Type B pancreatic cell (in vitro differentiated cells): ENCODE results near the gene STAT3. TPM values are rescaled to one million over a fixed set of nuclear protein-coding genes. Genes with fewer than 3 reads are reported as not detected.

Source experiments
- DNase-seq: peaks from one replicate; pipeline ENCODE4 v3.0.0; 2021; ENCODE audit warnings: mixed read lengths; ENCODE audit not compliant: unreplicated experiment; ENCODE audit errors: extremely low spot score
- H3K27ac Mint-ChIP-seq: 2 replicates; pipeline ENCODE4 v1.8.0; 2021; ENCODE audit warnings: mild to moderate bottlenecking, mixed read lengths
- H3K27me3 Mint-ChIP-seq: 2 replicates; pipeline ENCODE4 v1.8.0; 2021; ENCODE audit warnings: mixed read lengths
- H3K36me3 Mint-ChIP-seq: 2 replicates; pipeline ENCODE4 v1.8.0; 2021; ENCODE audit warnings: mixed read lengths
- H3K4me1 Mint-ChIP-seq: one replicate; pipeline ENCODE4 v1.8.0; 2021; ENCODE audit warnings: mixed read lengths; ENCODE audit not compliant: unreplicated experiment
- H3K4me3 Mint-ChIP-seq: 2 replicates; pipeline ENCODE4 v1.8.0; 2021; ENCODE audit warnings: mild to moderate bottlenecking, mixed read lengths
- H3K9me3 Mint-ChIP-seq: 2 replicates; pipeline ENCODE4 v1.8.0; 2021; ENCODE audit warnings: mixed read lengths
- total RNA-seq: library from RNA; stranded (reverse); gene quantifications from 2 replicates; pipeline ENCODE4 v1.2.1, GENCODE V29; 2021; ENCODE audit warnings: low replicate concordance
- TF ChIP-seq, protein P1 (sequence below): fragments of 200-600 bp; sonication (generic); conservative IDR thresholded peaks from 2 replicates; pipeline ENCODE4 v1.5.0; 2021; ENCODE audit warnings: antibody characterized with exemption, mild to moderate bottlenecking

The STAT3 gene
- total RNA-seq, 1 donor from 2014 or later: 64.9 TPM

DNA sequence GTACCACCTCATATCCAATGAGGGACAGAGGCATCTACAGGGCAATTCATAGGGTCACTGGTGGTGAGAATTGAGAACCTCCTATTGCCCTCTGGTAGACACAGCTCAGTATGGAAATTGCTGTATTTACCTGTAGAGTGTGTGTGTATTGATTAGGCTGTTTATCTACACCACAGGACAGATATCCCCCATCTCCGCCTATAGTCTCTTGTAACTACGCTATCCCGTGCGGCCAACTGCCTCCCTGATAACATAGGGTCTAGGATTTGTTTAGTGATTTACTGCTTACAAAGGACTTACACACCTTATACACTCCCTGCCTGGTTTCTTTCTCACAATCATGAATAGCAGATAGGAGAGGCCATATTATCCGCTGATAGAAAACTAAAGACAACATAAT, 1.7 kb upstream of the STAT3 start:
- Mint-ChIP-seq H3K27me3 (no peaks in the 10 kb centered on the region), H3K36me3 (no peaks in the 10 kb centered on the region), H3K4me1 (peaks cover 18% of the 10 kb centered on the region), H3K9me3 (no peaks in the 10 kb centered on the region), H3K4me3 (peak overlapping the region; percentile 71), H3K27ac (peak overlapping the region; percentile 78)
- no peak for DNase-seq
- TF ChIP-seq, protein P1, sequence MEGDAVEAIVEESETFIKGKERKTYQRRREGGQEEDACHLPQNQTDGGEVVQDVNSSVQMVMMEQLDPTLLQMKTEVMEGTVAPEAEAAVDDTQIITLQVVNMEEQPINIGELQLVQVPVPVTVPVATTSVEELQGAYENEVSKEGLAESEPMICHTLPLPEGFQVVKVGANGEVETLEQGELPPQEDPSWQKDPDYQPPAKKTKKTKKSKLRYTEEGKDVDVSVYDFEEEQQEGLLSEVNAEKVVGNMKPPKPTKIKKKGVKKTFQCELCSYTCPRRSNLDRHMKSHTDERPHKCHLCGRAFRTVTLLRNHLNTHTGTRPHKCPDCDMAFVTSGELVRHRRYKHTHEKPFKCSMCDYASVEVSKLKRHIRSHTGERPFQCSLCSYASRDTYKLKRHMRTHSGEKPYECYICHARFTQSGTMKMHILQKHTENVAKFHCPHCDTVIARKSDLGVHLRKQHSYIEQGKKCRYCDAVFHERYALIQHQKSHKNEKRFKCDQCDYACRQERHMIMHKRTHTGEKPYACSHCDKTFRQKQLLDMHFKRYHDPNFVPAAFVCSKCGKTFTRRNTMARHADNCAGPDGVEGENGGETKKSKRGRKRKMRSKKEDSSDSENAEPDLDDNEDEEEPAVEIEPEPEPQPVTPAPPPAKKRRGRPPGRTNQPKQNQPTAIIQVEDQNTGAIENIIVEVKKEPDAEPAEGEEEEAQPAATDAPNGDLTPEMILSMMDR: no peak

DNA sequence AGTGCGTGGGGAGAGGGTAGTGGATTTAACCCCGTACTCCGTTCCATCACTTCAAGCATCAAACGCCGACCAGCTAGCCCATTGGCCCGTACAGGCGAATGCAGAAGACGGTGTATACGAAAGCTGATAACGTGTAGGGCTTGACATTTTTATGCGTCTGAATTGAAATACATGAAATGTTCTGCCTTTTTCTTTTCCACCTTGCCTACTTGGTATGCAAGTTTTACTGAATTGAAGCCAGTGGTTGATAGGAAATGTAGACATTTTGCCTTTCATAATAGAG, 834 bp upstream of the STAT3 start:
- peak overlapping the region; percentile 99 for H3K4me3 Mint-ChIP-seq
- peak overlapping the region; percentile 97 for H3K27ac Mint-ChIP-seq
- no peaks in the 10 kb centered on the region for H3K36me3 Mint-ChIP-seq
- H3K4me1 Mint-ChIP-seq: peaks cover 18% of the 10 kb centered on the region
- DNase-seq: no peak
- H3K27me3 Mint-ChIP-seq: no peaks in the 10 kb centered on the region
- TF ChIP-seq, protein P1: no peak
- no peaks in the 10 kb centered on the region for H3K9me3 Mint-ChIP-seq

DNA sequence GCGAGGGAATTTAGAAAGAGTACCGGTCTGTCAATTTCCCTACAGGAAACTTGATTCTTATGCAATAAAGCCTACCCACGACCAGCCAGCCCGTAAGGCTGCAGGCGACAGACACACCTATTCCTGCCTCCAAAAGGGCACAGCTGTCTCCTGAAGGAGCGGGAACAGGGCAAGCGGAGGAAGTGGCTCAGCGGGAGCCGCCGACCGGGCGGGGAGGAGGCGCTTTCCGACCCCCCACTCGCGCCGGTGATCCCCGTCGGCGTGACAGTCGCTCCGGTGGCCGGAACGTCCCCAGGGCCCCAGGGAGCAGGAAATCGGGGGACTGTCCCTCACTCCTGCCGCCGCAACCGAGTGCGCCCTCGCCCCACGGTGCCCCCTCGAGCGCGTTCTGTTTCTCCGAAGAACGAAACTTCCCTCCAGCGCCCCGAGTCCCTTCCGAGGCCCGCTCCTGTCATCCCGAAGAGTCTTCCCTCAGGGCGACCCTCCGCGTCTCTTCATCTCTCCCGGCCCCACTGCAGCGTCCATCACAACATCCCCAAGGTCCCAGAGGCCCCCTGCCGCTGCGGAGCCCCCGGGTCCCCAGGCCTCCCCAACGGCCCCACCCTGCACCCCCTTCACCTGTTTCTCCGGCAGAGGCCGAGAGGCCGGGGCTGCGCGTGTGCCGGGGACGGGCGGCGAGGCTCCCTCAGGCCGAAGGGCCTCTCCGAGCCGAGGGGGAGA, 421 bp downstream of the STAT3 start:
- peak overlapping the region; percentile 97 for H3K27ac Mint-ChIP-seq
- H3K27me3 Mint-ChIP-seq: no peaks in the 10 kb centered on the region
- peaks cover 3% of the 10 kb centered on the region for H3K36me3 Mint-ChIP-seq
- H3K4me1 Mint-ChIP-seq: peaks cover 18% of the 10 kb centered on the region
- DNase-seq: no peak
- TF ChIP-seq, protein P1: no peak
- no peaks in the 10 kb centered on the region for H3K9me3 Mint-ChIP-seq
- H3K4me3 Mint-ChIP-seq: peak overlapping the region; percentile 99

DNA sequence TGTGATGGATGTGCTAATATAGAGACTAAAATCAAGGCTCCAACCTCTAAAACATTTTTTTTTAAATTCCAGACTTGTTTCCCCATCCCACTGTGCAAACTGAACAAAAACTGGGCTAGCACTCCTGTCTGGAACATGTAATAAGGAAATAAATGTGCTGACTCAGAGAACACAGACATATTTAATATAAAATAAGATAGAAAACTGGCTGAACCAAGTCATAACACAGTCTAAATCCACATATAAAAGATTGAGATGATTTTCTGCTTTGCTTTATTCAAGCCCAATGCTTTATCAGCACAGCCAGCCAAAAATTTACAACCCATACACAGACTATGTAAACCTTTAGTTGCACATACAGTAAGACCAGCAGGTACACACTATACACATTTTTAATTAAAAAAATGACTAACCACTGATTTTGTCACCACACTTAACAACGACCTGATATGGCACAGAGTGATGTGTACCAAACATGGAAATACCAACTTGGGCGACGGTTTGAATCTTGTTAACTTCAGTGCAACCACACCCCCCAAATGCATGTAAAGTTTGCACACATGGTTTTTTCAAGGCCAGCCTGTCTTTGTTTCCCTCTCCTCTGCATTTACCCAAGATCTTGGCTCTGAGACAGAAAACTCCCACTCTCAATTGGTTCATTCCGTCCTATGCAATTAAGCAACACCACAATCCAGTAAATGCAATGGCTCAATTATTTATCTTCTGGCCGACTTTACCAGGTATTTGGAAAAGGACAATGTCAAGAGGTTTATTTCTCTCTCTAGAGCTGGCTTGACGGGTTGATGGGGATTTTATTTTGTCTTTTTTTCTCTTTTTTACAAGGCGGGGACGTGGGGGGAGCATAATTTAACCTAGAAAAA, 1.2 kb downstream of the STAT3 start:
- Mint-ChIP-seq H3K4me3 (peak overlapping the region; percentile 99), H3K9me3 (no peaks in the 10 kb centered on the region), H3K36me3 (peaks cover 6% of the 10 kb centered on the region), H3K27ac (peak overlapping the region; percentile 97), H3K27me3 (no peaks in the 10 kb centered on the region), H3K4me1 (peaks cover 22% of the 10 kb centered on the region)
- TF ChIP-seq, protein P1: no peak
- no peak for DNase-seq

DNA sequence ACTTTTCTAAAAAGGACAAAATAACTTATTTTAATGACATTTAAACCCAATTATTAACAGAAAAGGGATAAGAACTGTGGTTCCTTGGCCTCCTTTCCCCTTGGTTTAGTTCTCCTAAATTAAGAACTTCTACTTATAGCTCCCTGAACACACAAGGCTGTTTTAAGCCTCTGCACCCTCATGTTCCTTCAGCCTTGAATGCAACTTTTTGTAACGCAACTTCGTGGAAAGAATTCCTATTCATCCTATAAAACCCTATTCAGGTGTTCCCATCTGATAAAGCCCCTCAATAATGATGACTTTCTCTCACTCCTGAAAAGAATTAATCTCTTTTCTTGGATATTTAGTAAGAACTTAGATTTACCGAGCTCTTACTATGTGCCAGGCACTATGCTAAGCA, 6.3 kb downstream of the STAT3 start:
- Mint-ChIP-seq H3K4me3 (no peak overlapping the region), H3K4me1 (peaks cover 24% of the 10 kb centered on the region), H3K9me3 (no peaks in the 10 kb centered on the region), H3K27ac (no peak overlapping the region), H3K27me3 (no peaks in the 10 kb centered on the region), H3K36me3 (peaks cover 12% of the 10 kb centered on the region)
- DNase-seq: no peak
- TF ChIP-seq, protein P1: no peak
